Right lobe of liver (tissue), 4 donors: ENCODE results near the gene EXOC3L2.

ENCODE experiments used
- CTCF ChIP-seq, 4 donors: fragments of 200-600 bp in 3 of 4; fragments of 450-650 bp in 1 of 4; IDR thresholded peaks; one replicate each; pipeline versions ENCODE4 v1.5.1 to v1.8.0; 2016 to 2022; ENCODE audit warnings: antibody characterized with exemption in 4 of 4, mild to moderate bottlenecking in 2 of 4
- POLR2A ChIP-seq: fragments of 450-650 bp; IDR thresholded peaks from one replicate; pipeline ENCODE4 v1.6.1; 2017; ENCODE audit warnings: antibody characterized with exemption, mild to moderate bottlenecking
- donor health status: DM: no; HTN: no; CAD: no.
- donor health status: DM: no; HTN: no; CAD: no.
- donor health status: DM: no; HTN: yes; CAD: no.

DNA sequence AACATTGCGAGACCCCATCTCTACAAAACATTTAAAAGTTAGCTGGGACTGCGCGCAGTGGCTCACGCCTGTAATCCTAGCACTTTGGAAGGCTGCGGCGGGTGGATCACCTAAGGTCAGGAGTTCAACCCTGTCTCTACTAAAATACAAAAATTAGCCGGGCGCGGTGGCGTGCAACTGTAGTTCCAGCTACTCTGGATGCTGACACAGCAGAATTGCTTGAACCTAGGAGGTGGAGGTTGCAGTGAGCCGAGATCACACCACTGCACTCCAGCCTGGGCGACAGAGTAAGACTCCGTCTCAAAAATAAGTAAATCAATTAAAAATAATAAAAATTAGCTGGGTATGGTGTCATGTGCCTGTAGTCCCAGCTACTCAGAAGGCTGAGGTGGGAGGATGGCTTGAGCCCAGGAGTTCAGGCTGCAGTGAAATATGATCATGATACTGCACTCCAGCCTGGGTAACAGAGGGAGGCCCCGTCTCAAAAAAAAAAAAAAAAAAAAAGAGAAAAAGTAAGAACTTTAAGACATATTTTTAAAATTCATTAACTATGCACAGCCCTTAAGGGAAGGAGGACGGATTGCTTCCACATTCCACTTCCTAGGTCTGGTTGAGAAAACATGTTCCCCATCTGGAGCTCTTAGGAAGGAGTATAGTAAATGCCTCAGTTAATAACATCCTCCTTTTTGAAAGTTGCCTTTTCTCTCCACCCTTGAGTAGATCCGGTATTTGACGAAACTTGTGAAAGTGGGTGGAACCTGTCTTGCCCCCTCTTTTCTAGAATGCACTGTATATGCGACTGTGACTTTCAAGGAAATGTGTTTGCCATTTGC, 26.1 kb downstream of the EXOC3L2 start:
- no peak for TF ChIP-seq POLR2A
- no peak for TF ChIP-seq CTCF (IDR thresholded peaks at IDR 0.05)
